ENCODE results near the gene FEZF1.

DNA sequence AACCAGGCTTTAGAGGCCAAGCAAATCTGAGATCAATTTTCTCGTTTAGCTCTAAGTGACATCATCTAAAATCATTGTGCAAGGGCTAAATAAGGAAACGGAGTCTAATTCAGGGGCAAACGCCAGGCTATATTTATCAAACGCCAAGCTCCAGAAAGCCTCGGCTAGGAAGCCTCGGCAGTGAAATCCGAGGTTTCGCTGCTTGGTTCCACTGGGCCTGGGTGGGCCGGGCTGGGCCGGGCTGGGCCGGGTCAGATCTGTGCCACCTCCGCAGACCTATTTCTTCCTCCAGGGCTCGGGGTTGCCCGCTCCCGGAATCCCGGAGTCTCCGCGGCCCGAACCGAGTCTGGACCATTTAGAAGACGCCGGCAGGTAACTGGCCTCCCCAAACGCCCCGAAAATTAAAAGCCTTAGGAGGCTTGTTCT lies 459 bp upstream of the FEZF1 start:
- TF ChIP-seq, protein P1, sequence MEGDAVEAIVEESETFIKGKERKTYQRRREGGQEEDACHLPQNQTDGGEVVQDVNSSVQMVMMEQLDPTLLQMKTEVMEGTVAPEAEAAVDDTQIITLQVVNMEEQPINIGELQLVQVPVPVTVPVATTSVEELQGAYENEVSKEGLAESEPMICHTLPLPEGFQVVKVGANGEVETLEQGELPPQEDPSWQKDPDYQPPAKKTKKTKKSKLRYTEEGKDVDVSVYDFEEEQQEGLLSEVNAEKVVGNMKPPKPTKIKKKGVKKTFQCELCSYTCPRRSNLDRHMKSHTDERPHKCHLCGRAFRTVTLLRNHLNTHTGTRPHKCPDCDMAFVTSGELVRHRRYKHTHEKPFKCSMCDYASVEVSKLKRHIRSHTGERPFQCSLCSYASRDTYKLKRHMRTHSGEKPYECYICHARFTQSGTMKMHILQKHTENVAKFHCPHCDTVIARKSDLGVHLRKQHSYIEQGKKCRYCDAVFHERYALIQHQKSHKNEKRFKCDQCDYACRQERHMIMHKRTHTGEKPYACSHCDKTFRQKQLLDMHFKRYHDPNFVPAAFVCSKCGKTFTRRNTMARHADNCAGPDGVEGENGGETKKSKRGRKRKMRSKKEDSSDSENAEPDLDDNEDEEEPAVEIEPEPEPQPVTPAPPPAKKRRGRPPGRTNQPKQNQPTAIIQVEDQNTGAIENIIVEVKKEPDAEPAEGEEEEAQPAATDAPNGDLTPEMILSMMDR (IDR thresholded peaks at IDR 0.05; ENCODE audit: insufficient read depth, low read length, poor library complexity, severe bottlenecking) = no peak
- no peak for TF ChIP-seq EZH2phosphoT487 (conservative IDR thresholded peaks at IDR 0.05; ENCODE audit: low read length)
